Stimulated activated CD4-positive, alpha-beta T cell treated with anti-CD3 and anti-CD28 coated beads, Interleukin-2, amount 100 ng/mL, for 4 hours (primary cell): Measurements from ENCODE around the gene TP53I11.
A peak's percentile ranks its signal among the peaks of the same experiment; 100 is the strongest.

Experiments used
- DNase-seq: peaks from one replicate; pipeline ENCODE4 v3.0.0-alpha.2; 2020; ENCODE audit warnings: low read depth

TP53I11 gene

GRCh38 chr11:44955015-44955738, 4.5 kb upstream of the TP53I11 start:
- no peak for DNase-seq

GRCh38 chr11:44954051-44954906, 3.6 kb upstream of the TP53I11 start:
- no peak for DNase-seq

GRCh38 chr11:44952500-44953260, 2.0 kb upstream of the TP53I11 start:
- DNase-seq, result no peak

GRCh38 chr11:44952082-44952481, 1.4 kb upstream of the TP53I11 start:
- no peak for DNase-seq

GRCh38 chr11:44950031-44950624, 555 bp downstream of the TP53I11 start:
- DNase-seq, result peak; percentile 6

GRCh38 chr11:44949160-44950030, 1.3 kb downstream of the TP53I11 start:
- peak; percentile 7 for DNase-seq

GRCh38 chr11:44948155-44948554, 2.5 kb downstream of the TP53I11 start:
- DNase-seq, result no peak

- DNase-seq, result no peak
Measured at GRCh38 chr11:44947114-44947513, 3.6 kb downstream of the TP53I11 start.

GRCh38 chr11:44946263-44946662, 4.4 kb downstream of the TP53I11 start:
- no peak for DNase-seq

GRCh38 chr11:44945666-44946065, 5.0 kb downstream of the TP53I11 start:
- no peak for DNase-seq

GRCh38 chr11:44944853-44945235, 5.8 kb downstream of the TP53I11 start:
- no peak for DNase-seq

GRCh38 chr11:44944181-44944852, 6.4 kb downstream of the TP53I11 start:
- DNase-seq, result no peak

- DNase-seq, result no peak
Measured at GRCh38 chr11:44943696-44944095, 7.0 kb downstream of the TP53I11 start.

GRCh38 chr11:44943118-44943517, 7.6 kb downstream of the TP53I11 start:
- DNase-seq, result peak; percentile 12

- DNase-seq, result no peak
Measured at GRCh38 chr11:44942029-44942955, 8.4 kb downstream of the TP53I11 start.

- DNase-seq, result no peak
Measured at GRCh38 chr11:44941259-44942021, 9.2 kb downstream of the TP53I11 start.

- no peak for DNase-seq
Measured at GRCh38 chr11:44940835-44941234, 9.8 kb downstream of the TP53I11 start.

GRCh38 chr11:44940404-44940803, 10.3 kb downstream of the TP53I11 start:
- no peak for DNase-seq
